SK-N-SH (cell line): ENCODE data around the gene TACC2. TPM values are rescaled to one million over a fixed set of nuclear protein-coding genes. Genes with fewer than 3 reads are reported as not detected.

ENCODE experiments used
- CTCF ChIA-PET: fragments of 300-600, 350-600 bp; formaldehyde crosslinking; extraction: SDS; loops from one replicate; lab custom pipeline; 2021; lab: Yijun Ruan, JAX
- POLR2A ChIA-PET: fragments of 350-600 bp; sonication (Branson Sonifier 250); formaldehyde crosslinking; extraction: SDS; loops from one replicate; lab custom pipeline; 2020; ENCODE audit warnings: antibody characterized with exemption, inconsistent platforms; lab: Yijun Ruan, JAX
- DNase-seq: peaks from one replicate; pipeline ENCODE4 v3.0.0; 2012
- H2AFZ ChIP-seq: fragments of 200-600 bp; sonication (generic); 2 replicates; pipeline ENCODE4 v1.8.1; 2016; ENCODE audit warnings: antibody characterized with exemption, mild to moderate bottlenecking, low read depth
- H3F3A ChIP-seq: fragments of 200-600 bp; sonication (generic); replicated peaks from 2 replicates; pipeline ENCODE3; 2016; ENCODE audit warnings: antibody characterized with exemption, mild to moderate bottlenecking; ENCODE audit not compliant: insufficient read depth
- H3K27ac ChIP-seq, 2 experiments: fragments of 200-500 bp in 1 of 2; fragments of 200-600 bp in 1 of 2; sonication (Bioruptor generic) in 1 of 2; sonication (generic), shearing (Covaris generic) in 1 of 2; 2 replicates each; pipeline versions ENCODE4 v1.5.1 to v1.6.1; 2014 to 2016; ENCODE audit warnings: low read depth in 2 of 2, inconsistent platforms in 1 of 2, low read length in 1 of 2, mild to moderate bottlenecking in 1 of 2, mixed read lengths in 1 of 2
- H3K27me3 ChIP-seq: fragments of 200-600 bp; sonication (generic), shearing (Covaris generic); 2 replicates; pipeline ENCODE4 v1.6.1; 2016; ENCODE audit warnings: mixed run types; ENCODE audit not compliant: insufficient read depth
- H3K36me3 ChIP-seq, 2 experiments: fragments of 200-500 bp in 1 of 2; fragments of 200-600 bp in 1 of 2; sonication (Bioruptor generic) in 1 of 2; sonication (generic) in 1 of 2; replicated peaks in 1 of 2; 2 replicates each; pipeline versions ENCODE3 to v1.5.1; 2014 to 2016; ENCODE audit warnings: low read length in 1 of 2, mild to moderate bottlenecking in 1 of 2; ENCODE audit not compliant: insufficient read depth in 2 of 2, control insufficient read depth in 1 of 2
- H3K4me1 ChIP-seq, 2 experiments: fragments of 200-500 bp in 1 of 2; fragments of 200-600 bp in 1 of 2; sonication (Bioruptor generic) in 1 of 2; sonication (generic), shearing (Covaris generic) in 1 of 2; 2 replicates each; pipeline versions ENCODE4 v1.5.1 to v1.6.1; 2014 to 2016; ENCODE audit warnings: low read depth in 1 of 2, low read length in 1 of 2, mixed run types in 1 of 2; ENCODE audit not compliant: insufficient read depth in 2 of 2, control insufficient read depth in 1 of 2
- H3K4me2 ChIP-seq: fragments of 200-600 bp; sonication (generic), shearing (Covaris generic); 2 replicates; pipeline ENCODE4 v1.6.1; 2017; ENCODE audit warnings: mixed run types
- H3K4me3 ChIP-seq, 2 experiments: fragments of 200-500 bp in 1 of 2; fragments of 200-600 bp in 1 of 2; sonication (Bioruptor generic) in 1 of 2; sonication (generic), shearing (Covaris generic) in 1 of 2; 2 replicates each; pipeline versions ENCODE4 v1.5.1 to v1.8.1; 2014 to 2016; ENCODE audit warnings: low read depth in 2 of 2, inconsistent platforms in 1 of 2, low read length in 1 of 2, mild to moderate bottlenecking in 1 of 2, mixed read lengths in 1 of 2, moderate library complexity in 1 of 2
- H3K79me2 ChIP-seq: fragments of 200-600 bp; sonication (generic); 2 replicates; pipeline ENCODE4 v1.8.1; 2017; ENCODE audit warnings: mild to moderate bottlenecking; ENCODE audit not compliant: insufficient read depth
- H3K9ac ChIP-seq: fragments of 200-600 bp; sonication (generic); 2 replicates; pipeline ENCODE4 v1.6.1; 2017; ENCODE audit warnings: mixed run types
- H3K9me2 ChIP-seq: fragments of 200-600 bp; sonication (generic); 2 replicates; pipeline ENCODE4 v1.6.1; 2017; ENCODE audit warnings: mixed run types
- H3K9me3 ChIP-seq: fragments of 200-600 bp; sonication (generic); 2 replicates; pipeline ENCODE4 v1.6.1; 2017; ENCODE audit warnings: mixed run types, mild to moderate bottlenecking, moderate library complexity
- H4K20me1 ChIP-seq: fragments of 200-600 bp; sonication (generic); 2 replicates; pipeline ENCODE4 v1.6.1; 2017; ENCODE audit warnings: mild to moderate bottlenecking, mixed run types; ENCODE audit not compliant: insufficient read depth
- FOSL2 ChIP-seq: IDR thresholded peaks from 2 replicates; pipeline ENCODE4 v1.4.0; 2012; ENCODE audit warnings: low read depth, mild to moderate bottlenecking, moderate library complexity, borderline replicate concordance
- FOXJ3 ChIP-seq: sonication (generic); formaldehyde crosslinking; IDR thresholded peaks from 2 replicates; pipeline ENCODE4 v1.5.1; 2020; ENCODE audit warnings: mild to moderate bottlenecking, missing genetic modification reagents
- MEF2A ChIP-seq: IDR thresholded peaks from 2 replicates; pipeline ENCODE4 v1.4.0; 2012; ENCODE audit warnings: low read depth, borderline replicate concordance
- MXI1 ChIP-seq: IDR thresholded peaks from 2 replicates; pipeline ENCODE4 v1.6.1; 2012; ENCODE audit warnings: mild to moderate bottlenecking, low read depth, low read length, improper control_type of control experiment
- POLR2AphosphoS5 ChIP-seq: IDR thresholded peaks from 2 replicates; pipeline ENCODE4 v1.6.1; 2012; ENCODE audit warnings: low read depth, low read length
- RCOR1 ChIP-seq: fragments of 150-350 bp; IDR thresholded peaks from 2 replicates; pipeline ENCODE4 v1.6.1; 2017; ENCODE audit warnings: antibody characterized with exemption, low read length
- REST ChIP-seq: IDR thresholded peaks from 2 replicates; pipeline ENCODE4 v1.6.1; 2012; ENCODE audit warnings: mild to moderate bottlenecking, low read depth, low read length, moderate library complexity
- RXRA ChIP-seq: IDR thresholded peaks from 2 replicates; pipeline ENCODE4 v1.4.0; 2012; ENCODE audit warnings: low read depth, mild to moderate bottlenecking, borderline replicate concordance
- SMC3 ChIP-seq: IDR thresholded peaks from 2 replicates; pipeline ENCODE4 v1.6.1; 2012; ENCODE audit warnings: low read depth, low read length, improper control_type of control experiment
- TCF12 ChIP-seq: IDR thresholded peaks from 2 replicates; pipeline ENCODE4 v1.4.0; 2012
- TEAD4 ChIP-seq: IDR thresholded peaks from 2 replicates; pipeline ENCODE4 v1.4.0; 2012; ENCODE audit warnings: mild to moderate bottlenecking, borderline replicate concordance; ENCODE audit not compliant: insufficient read depth
- WGBS: methylation state at CpG from one replicate; pipeline ENCODE4 v1.1.6; 2017; ENCODE audit warnings: low lambda C conversion rate; 5-methylcytosine and 5-hydroxymethylcytosine counted together
- polyA plus RNA-seq, 3 experiments: library from polyadenylated mRNA; depleted of rRNA; stranded (reverse); fragments of >200 nt; gene quantifications; 2 replicates each; pipeline ENCODE4 v1.2.3, GENCODE V29; 2012
- TF ChIP-seq, protein P1 (sequence below): fragments of 150-350 bp; IDR thresholded peaks from 2 replicates; pipeline ENCODE4 v1.6.1; 2017; ENCODE audit warnings: antibody characterized with exemption, low read length, low read depth, borderline replicate concordance

The TACC2 gene
- polyA plus RNA-seq, 1 of the 3 experiments (the other 2 are of a cell fraction): 8.8 TPM

GRCh38 chr10:122138831-122139625 lies 150.1 kb downstream of the TACC2 start:
- peak overlapping the region; percentile 95 to 100; a peak in 3 of 4 replicates for H3K27ac ChIP-seq
- no peak for TF ChIP-seq TCF12
- TF ChIP-seq FOSL2: no peak
- no peak for TF ChIP-seq TEAD4
- TF ChIP-seq POLR2AphosphoS5: no peak
- TF ChIP-seq RCOR1: no peak
- TF ChIP-seq REST: no peak
- TF ChIP-seq SMC3: peak; percentile 1; the same call in 1 of the 2 replicates
- TF ChIP-seq RXRA: no peak
- no peak for TF ChIP-seq MEF2A
- no peak for TF ChIP-seq FOXJ3
- TF ChIP-seq MXI1: peak; percentile 82; the same call in 1 of the 2 replicates
- TF ChIP-seq, protein P1, sequence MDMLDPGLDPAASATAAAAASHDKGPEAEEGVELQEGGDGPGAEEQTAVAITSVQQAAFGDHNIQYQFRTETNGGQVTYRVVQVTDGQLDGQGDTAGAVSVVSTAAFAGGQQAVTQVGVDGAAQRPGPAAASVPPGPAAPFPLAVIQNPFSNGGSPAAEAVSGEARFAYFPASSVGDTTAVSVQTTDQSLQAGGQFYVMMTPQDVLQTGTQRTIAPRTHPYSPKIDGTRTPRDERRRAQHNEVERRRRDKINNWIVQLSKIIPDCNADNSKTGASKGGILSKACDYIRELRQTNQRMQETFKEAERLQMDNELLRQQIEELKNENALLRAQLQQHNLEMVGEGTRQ: no peak
- TF ChIP-seq, all 33 proteins: peak for 2
- Histone ChIP-seq H3K9me3 (no peaks in the 10 kb centered on the region), H3K9ac (no peak overlapping the region; the same call in 1 of the 2 replicates), H3K9me2 (no peaks in the 10 kb centered on the region), H3F3A (peaks cover 31% of the 10 kb centered on the region), H3K4me1 (peaks cover 33 to 65% of the 10 kb centered on the region in 2 experiments), H3K4me2 (peak overlapping the region; percentile 68; the same call in 1 of the 2 replicates), H4K20me1 (no peaks in the 10 kb centered on the region), H3K36me3 (peaks cover 0 to 3% of the 10 kb centered on the region in 2 experiments), H3K27me3 (no peaks in the 10 kb centered on the region), H3K4me3 (no peak overlapping the region; a peak in 1 of 4 replicates), H3K79me2 (no peaks in the 10 kb centered on the region), H2AFZ (peak overlapping the region; percentile 38; the same call in 1 of the 2 replicates)
- ChIA-PET POLR2A (interaction anchor here (0.8 to 5.9 kb wide), 18 partner anchors 9 to 218 kb away, joined by 3 to 90 read pairs (median 5); partner anchors contain the start of genes ATE1 and NSMCE4A), CTCF (interaction anchor here (0.9 to 7.2 kb wide), 10 partner anchors 9 to 164 kb away, joined by 3 to 111 read pairs (median 8); partner anchors contain the start of gene NSMCE4A)
- peak; percentile 52 for DNase-seq
- WGBS: 60% methylated on average over 12 of the region's 16 CpGs
